DND-41 (cell line): ENCODE data around the gene EPHA3.

Experiments
- EZH2 ChIP-seq: IDR thresholded peaks from 3 replicates; pipeline ENCODE4 v1.6.1; 2012; ENCODE audit warnings: borderline replicate concordance, low read depth, mild to moderate bottlenecking, moderate library complexity, low read length, inconsistent platforms; ENCODE audit not compliant: severe bottlenecking
- TF ChIP-seq, protein P1 (sequence below): IDR thresholded peaks from 2 replicates; pipeline ENCODE4 v1.5.1; 2012; ENCODE audit warnings: borderline replicate concordance, low read length, moderate library complexity, mild to moderate bottlenecking; ENCODE audit not compliant: poor library complexity, severe bottlenecking; ENCODE audit errors: extremely low read depth

DNA sequence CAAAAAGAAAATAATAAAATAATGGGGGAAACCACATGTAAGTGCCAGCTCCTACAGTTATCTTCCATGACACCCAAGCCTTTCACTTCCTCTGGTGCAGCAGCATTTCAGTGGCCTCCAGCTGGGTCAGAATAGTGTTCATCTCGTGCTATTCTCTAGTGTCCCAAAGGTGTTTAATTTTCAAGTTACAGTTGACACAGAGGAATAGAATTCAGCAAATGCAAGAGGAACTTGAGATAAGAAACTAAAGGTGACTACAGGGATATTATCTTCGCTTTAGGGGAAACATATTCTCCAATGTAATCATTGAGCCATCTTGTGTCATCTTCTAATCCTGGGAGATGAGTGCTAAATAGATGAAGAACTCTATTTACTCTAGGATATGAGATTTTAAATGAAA is 212.8 kb downstream of the EPHA3 start:
- TF ChIP-seq, protein P1, sequence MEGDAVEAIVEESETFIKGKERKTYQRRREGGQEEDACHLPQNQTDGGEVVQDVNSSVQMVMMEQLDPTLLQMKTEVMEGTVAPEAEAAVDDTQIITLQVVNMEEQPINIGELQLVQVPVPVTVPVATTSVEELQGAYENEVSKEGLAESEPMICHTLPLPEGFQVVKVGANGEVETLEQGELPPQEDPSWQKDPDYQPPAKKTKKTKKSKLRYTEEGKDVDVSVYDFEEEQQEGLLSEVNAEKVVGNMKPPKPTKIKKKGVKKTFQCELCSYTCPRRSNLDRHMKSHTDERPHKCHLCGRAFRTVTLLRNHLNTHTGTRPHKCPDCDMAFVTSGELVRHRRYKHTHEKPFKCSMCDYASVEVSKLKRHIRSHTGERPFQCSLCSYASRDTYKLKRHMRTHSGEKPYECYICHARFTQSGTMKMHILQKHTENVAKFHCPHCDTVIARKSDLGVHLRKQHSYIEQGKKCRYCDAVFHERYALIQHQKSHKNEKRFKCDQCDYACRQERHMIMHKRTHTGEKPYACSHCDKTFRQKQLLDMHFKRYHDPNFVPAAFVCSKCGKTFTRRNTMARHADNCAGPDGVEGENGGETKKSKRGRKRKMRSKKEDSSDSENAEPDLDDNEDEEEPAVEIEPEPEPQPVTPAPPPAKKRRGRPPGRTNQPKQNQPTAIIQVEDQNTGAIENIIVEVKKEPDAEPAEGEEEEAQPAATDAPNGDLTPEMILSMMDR = no peak
- TF ChIP-seq EZH2 = no peak
